Limb (tissue), 2 donors: ENCODE data around the gene KPNA4.
"Not testable (repeated sequence)": the region's sequence is repeated elsewhere in the genome, so short reads cannot be mapped to it uniquely, and the experiment has no call there.

Source experiments
- DNase-seq, 2 donors: peaks; one replicate each; pipeline ENCODE4 v3.0.0-alpha.2; 2016; ENCODE audit errors: extremely low spot score in 2 of 2

Gene KPNA4

GRCh38 chr3:160573955-160574525 is 8.7 kb upstream of the KPNA4 start:
- DNase-seq: not testable (repeated sequence)

GRCh38 chr3:160569894-160570652 is 4.7 kb upstream of the KPNA4 start:
- DNase-seq: no peak

- no peak for DNase-seq
Measured at GRCh38 chr3:160568989-160569388, 3.6 kb upstream of the KPNA4 start.

GRCh38 chr3:160567774-160568173 is 2.4 kb upstream of the KPNA4 start:
- no peak for DNase-seq

GRCh38 chr3:160566499-160566898 is 1.1 kb upstream of the KPNA4 start:
- no peak for DNase-seq

GRCh38 chr3:160564949-160565441 is 376 bp downstream of the KPNA4 start:
- DNase-seq: peak in 1 of 2 donors; percentile 54

- DNase-seq: peak in 1 of 2 donors; percentile 37
Measured at GRCh38 chr3:160564258-160564911, 986 bp downstream of the KPNA4 start.

- no peak for DNase-seq
Measured at GRCh38 chr3:160562952-160563351, 2.4 kb downstream of the KPNA4 start.

- no peak for DNase-seq
Measured at GRCh38 chr3:160557571-160557970, 7.8 kb downstream of the KPNA4 start.

GRCh38 chr3:160556141-160556540 is 9.2 kb downstream of the KPNA4 start:
- no peak for DNase-seq

GRCh38 chr3:160554980-160555379 is 10.4 kb downstream of the KPNA4 start:
- DNase-seq: no peak

- DNase-seq: no peak
Measured at GRCh38 chr3:160553827-160554226, 11.5 kb downstream of the KPNA4 start.

- no peak for DNase-seq
Measured at GRCh38 chr3:160546727-160547126, 18.6 kb downstream of the KPNA4 start.

- peak in 1 of 2 donors; percentile 18 for DNase-seq
Measured at GRCh38 chr3:160545504-160545871, 19.9 kb downstream of the KPNA4 start.

GRCh38 chr3:160544844-160545503 is 20.4 kb downstream of the KPNA4 start:
- DNase-seq: peak in 1 of 2 donors; percentile 45

GRCh38 chr3:160540551-160540950 is 24.8 kb downstream of the KPNA4 start:
- no peak for DNase-seq

- DNase-seq: no peak
Measured at GRCh38 chr3:160538895-160539294, 26.5 kb downstream of the KPNA4 start.

- DNase-seq: no peak
Measured at GRCh38 chr3:160537729-160538128, 27.6 kb downstream of the KPNA4 start.

- no peak for DNase-seq
Measured at GRCh38 chr3:160532371-160532770, 33.0 kb downstream of the KPNA4 start.

GRCh38 chr3:160531311-160531710 is 34.1 kb downstream of the KPNA4 start:
- DNase-seq: no peak

- not testable (repeated sequence) for DNase-seq
Measured at GRCh38 chr3:160516391-160516790, 49.0 kb downstream of the KPNA4 start.

GRCh38 chr3:160501325-160501724 is 64.0 kb downstream of the KPNA4 start:
- DNase-seq: no peak
